Upper lobe of left lung (tissue), 4 donors: Measurements from ENCODE around the gene LIPA.

ENCODE experiments used
- EP300 ChIP-seq, 4 donors: sonication (generic); formaldehyde crosslinking; IDR thresholded peaks; one replicate each; pipeline ENCODE4 v1.5.1; 2017; ENCODE audit warnings: antibody characterized with exemption in 4 of 4, control low read depth in 2 of 4
- TF ChIP-seq, protein P1 (sequence below), 6 experiments: fragments of 450-650 bp in 4 of 6; fragments of 200-600 bp in 2 of 6; sonication (generic) in 2 of 6; IDR thresholded peaks; one replicate each; pipeline ENCODE4 v1.5.1; 2016 to 2019; ENCODE audit warnings: antibody characterized with exemption in 6 of 6

- no peak for TF ChIP-seq EP300 (IDR thresholded peaks at IDR 0.05)
- TF ChIP-seq, protein P1, sequence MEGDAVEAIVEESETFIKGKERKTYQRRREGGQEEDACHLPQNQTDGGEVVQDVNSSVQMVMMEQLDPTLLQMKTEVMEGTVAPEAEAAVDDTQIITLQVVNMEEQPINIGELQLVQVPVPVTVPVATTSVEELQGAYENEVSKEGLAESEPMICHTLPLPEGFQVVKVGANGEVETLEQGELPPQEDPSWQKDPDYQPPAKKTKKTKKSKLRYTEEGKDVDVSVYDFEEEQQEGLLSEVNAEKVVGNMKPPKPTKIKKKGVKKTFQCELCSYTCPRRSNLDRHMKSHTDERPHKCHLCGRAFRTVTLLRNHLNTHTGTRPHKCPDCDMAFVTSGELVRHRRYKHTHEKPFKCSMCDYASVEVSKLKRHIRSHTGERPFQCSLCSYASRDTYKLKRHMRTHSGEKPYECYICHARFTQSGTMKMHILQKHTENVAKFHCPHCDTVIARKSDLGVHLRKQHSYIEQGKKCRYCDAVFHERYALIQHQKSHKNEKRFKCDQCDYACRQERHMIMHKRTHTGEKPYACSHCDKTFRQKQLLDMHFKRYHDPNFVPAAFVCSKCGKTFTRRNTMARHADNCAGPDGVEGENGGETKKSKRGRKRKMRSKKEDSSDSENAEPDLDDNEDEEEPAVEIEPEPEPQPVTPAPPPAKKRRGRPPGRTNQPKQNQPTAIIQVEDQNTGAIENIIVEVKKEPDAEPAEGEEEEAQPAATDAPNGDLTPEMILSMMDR (IDR thresholded peaks at IDR 0.05): no peak
These were observed 11.1 kb downstream of the LIPA start for GRCh38 chr10:89240519-89240918.
